Thyroid gland (tissue), 4 donors: ENCODE measurements around the gene ADAMTS2.

Experiments used
- POLR2A ChIP-seq, 2 donors: fragments of 450-650 bp; IDR thresholded peaks; one replicate each; pipeline ENCODE4 v1.6.1; 2017; ENCODE audit warnings: antibody characterized with exemption in 2 of 2, mild to moderate bottlenecking in 2 of 2, moderate library complexity in 1 of 2
- TF ChIP-seq, protein P1 (sequence below), 6 experiments: fragments of 200-600 bp in 3 of 6; fragments of 450-650 bp in 3 of 6; sonication (generic) in 3 of 6; IDR thresholded peaks; one replicate each; pipeline ENCODE4 v1.5.1; 2016 to 2019; ENCODE audit warnings: antibody characterized with exemption in 6 of 6, mild to moderate bottlenecking in 2 of 6, inconsistent platforms in 1 of 6, moderate library complexity in 1 of 6

- TF ChIP-seq, protein P1, sequence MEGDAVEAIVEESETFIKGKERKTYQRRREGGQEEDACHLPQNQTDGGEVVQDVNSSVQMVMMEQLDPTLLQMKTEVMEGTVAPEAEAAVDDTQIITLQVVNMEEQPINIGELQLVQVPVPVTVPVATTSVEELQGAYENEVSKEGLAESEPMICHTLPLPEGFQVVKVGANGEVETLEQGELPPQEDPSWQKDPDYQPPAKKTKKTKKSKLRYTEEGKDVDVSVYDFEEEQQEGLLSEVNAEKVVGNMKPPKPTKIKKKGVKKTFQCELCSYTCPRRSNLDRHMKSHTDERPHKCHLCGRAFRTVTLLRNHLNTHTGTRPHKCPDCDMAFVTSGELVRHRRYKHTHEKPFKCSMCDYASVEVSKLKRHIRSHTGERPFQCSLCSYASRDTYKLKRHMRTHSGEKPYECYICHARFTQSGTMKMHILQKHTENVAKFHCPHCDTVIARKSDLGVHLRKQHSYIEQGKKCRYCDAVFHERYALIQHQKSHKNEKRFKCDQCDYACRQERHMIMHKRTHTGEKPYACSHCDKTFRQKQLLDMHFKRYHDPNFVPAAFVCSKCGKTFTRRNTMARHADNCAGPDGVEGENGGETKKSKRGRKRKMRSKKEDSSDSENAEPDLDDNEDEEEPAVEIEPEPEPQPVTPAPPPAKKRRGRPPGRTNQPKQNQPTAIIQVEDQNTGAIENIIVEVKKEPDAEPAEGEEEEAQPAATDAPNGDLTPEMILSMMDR (IDR thresholded peaks at IDR 0.05) = no peak
- no peak for TF ChIP-seq POLR2A (IDR thresholded peaks at IDR 0.05)
Observed at GRCh38 chr5:179337796-179338676, 7.2 kb downstream of the ADAMTS2 start.
